Pancreas (tissue), 10 donors: ENCODE measurements around the gene PLEK. TPM values are rescaled to one million over a fixed set of nuclear protein-coding genes. Genes with fewer than 3 reads are reported as not detected.
A peak's percentile ranks its signal among the peaks of the same experiment; 100 is the strongest.

Source experiments
- ATAC-seq, 4 donors: fragments of 200-7000 bp; cut with Tn5 transposase; one replicate each; pipeline versions ENCODE4 v1.8.0 to v1.9.1; 2020; ENCODE audit warnings: mild to moderate bottlenecking in 4 of 4, moderate library complexity in 4 of 4
- DNase-seq, 6 donors: peaks; one replicate each; pipeline ENCODE4 v3.0.0-alpha.2; 2020
- FAIRE-seq: peaks from 2 replicates; lab custom pipeline; 2012; peaks lifted over from hg19 to GRCh38; lab: Jason Lieb, UNC
- H3K27ac ChIP-seq, 4 donors: fragments of 200-600 bp; sonication (generic); 1 replicate in 3 of 4; 2 replicates in 1 of 4; pipeline versions ENCODE4 v1.5.0 to v1.8.0; 2020
- H3K27me3 ChIP-seq, 4 donors: fragments of 200-600 bp; one replicate each; pipeline ENCODE4 v1.8.0; 2021
- H3K36me3 ChIP-seq, 3 donors: fragments of 200-600 bp; sonication (generic) in 1 of 3; one replicate each; pipeline versions ENCODE4 v1.5.0 to v1.8.0; 2020 to 2021
- H3K4me1 ChIP-seq, 3 donors: fragments of 200-600 bp; one replicate each; pipeline ENCODE4 v1.8.0; 2021
- H3K4me3 ChIP-seq, 4 donors: fragments of 200-600 bp; sonication (generic) in 2 of 4; one replicate each; pipeline versions ENCODE4 v1.5.0 to v1.8.0; 2020 to 2021
- H3K9me3 ChIP-seq, 4 donors: fragments of 200-600 bp; one replicate each; pipeline ENCODE4 v1.8.0; 2021
- WGBS, 2 donors: extraction: QIAGEN DNeasy Blood & Tissue Kit; methylation state at CpG; one replicate each; pipeline ENCODE4 v1.1.7; 2013; 5-methylcytosine and 5-hydroxymethylcytosine counted together
- intact Hi-C, 3 donors: fragments of 100-400 bp; cut with DNase I; formaldehyde crosslinking; loops; one replicate each; pipeline versions ENCODE4 v1.11.1 to v1.14.2; 2022
- polyA plus RNA-seq, 2 donors: library from polyadenylated mRNA; stranded (reverse); fragments of 200-250 nt; gene quantifications; one replicate each; pipeline ENCODE4 v1.2.3, GENCODE V29; 2013
- total RNA-seq, 6 donors: library from RNA; stranded (reverse); fragmentation: NEBNext Ultra II Directional in 4 of 6; extraction: Animal tissue kit (Norgen Biotek cat#: 25700) in 4 of 6; gene quantifications; one replicate each; pipeline versions ENCODE4 v1.2.1 to v1.2.4, GENCODE V29; 2021 to 2023
- TF ChIP-seq, protein P1 (sequence below), 4 donors: fragments of 200-600 bp; sonication (generic) in 3 of 4; IDR thresholded peaks; one replicate each; pipeline versions ENCODE4 v1.5.0 to v1.8.0; 2021; ENCODE audit warnings: antibody characterized with exemption in 4 of 4
- donor health status: healthy with polysubstance abuse.
- donor health status: DM: no; HTN: no; CAD: no; lungs with moderate emphysema.
- donor health status: DM: no; HTN: no; CAD: no.
- donor health status: control.
- donor health status: control.
- donor health status: Bipolar disorder and iron deficiency.
- donor health status: DM: yes; HTN: yes; CAD: no.
- donor health status: DM: no; HTN: no; CAD: no.
- donor health status: DM: no; HTN: no; CAD: no.
- donor health status: DM: yes; HTN: yes; CAD: no.

The PLEK gene
- total and polyA plus RNA-seq, 8 donors, result 0.28 to 8.0 (median 1.5) TPM

GRCh38 chr2:68423966-68424650 lies 59.0 kb downstream of the PLEK start:
- no peak overlapping the region for H3K27ac ChIP-seq
- TF ChIP-seq, protein P1, sequence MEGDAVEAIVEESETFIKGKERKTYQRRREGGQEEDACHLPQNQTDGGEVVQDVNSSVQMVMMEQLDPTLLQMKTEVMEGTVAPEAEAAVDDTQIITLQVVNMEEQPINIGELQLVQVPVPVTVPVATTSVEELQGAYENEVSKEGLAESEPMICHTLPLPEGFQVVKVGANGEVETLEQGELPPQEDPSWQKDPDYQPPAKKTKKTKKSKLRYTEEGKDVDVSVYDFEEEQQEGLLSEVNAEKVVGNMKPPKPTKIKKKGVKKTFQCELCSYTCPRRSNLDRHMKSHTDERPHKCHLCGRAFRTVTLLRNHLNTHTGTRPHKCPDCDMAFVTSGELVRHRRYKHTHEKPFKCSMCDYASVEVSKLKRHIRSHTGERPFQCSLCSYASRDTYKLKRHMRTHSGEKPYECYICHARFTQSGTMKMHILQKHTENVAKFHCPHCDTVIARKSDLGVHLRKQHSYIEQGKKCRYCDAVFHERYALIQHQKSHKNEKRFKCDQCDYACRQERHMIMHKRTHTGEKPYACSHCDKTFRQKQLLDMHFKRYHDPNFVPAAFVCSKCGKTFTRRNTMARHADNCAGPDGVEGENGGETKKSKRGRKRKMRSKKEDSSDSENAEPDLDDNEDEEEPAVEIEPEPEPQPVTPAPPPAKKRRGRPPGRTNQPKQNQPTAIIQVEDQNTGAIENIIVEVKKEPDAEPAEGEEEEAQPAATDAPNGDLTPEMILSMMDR (IDR thresholded peaks at IDR 0.05), result no peak
- intact Hi-C loops, result no loop called here
- H3K36me3 ChIP-seq, result no peaks in the 10 kb centered on the region
- no peak overlapping the region for H3K4me3 ChIP-seq
- ATAC-seq (no peak), DNase-seq (no peak), FAIRE-seq (no peak)
- 28 to 42% methylated on average over 2 of the region's 2 CpGs for WGBS, 2 donors
- H3K9me3 ChIP-seq, result no peaks in the 10 kb centered on the region
- H3K4me1 ChIP-seq, result peaks cover 0 to 2% (median 0%) of the 10 kb centered on the region in 3 donors
- H3K27me3 ChIP-seq, result no peaks in the 10 kb centered on the region

DNA sequence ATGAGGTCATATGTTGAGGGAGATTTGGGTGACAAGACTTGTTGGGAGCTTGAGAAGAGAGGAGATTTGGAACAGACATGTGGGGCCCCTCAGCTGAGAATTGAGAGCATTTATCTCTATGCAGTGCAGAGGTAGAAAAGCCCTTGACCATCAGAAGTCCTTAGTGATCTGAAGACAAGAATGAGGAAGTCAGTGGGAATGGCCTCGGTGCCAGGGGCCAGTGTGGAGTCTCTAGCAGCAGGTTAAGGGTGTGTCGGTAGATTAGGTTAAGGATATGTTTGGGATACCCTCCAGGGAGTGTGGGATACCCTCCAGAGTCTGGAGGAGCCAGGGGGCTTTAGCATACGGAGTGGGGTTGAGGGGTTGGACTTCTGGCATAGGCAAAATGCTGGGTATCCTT lies 60.4 kb downstream of the PLEK start:
- Histone ChIP-seq H3K4me3 (no peak overlapping the region), H3K36me3 (no peaks in the 10 kb centered on the region), H3K27ac (no peak overlapping the region), H3K4me1 (peaks cover 0 to 2% (median 0%) of the 10 kb centered on the region in 3 donors), H3K27me3 (no peaks in the 10 kb centered on the region), H3K9me3 (no peaks in the 10 kb centered on the region)
- ATAC-seq, result no peak
- TF ChIP-seq, protein P1 (IDR thresholded peaks at IDR 0.05), result no peak
- FAIRE-seq, result no peak
- intact Hi-C loops, result no loop called here
- 61 to 62% methylated on average over 3 of the region's 3 CpGs for WGBS, 2 donors
- no peak for DNase-seq

- no peak for FAIRE-seq
- Histone ChIP-seq H3K27ac (no peak overlapping the region), H3K4me3 (no peak overlapping the region), H3K4me1 (peaks cover 0 to 2% (median 0%) of the 10 kb centered on the region in 3 donors), H3K27me3 (no peaks in the 10 kb centered on the region), H3K36me3 (no peaks in the 10 kb centered on the region), H3K9me3 (no peaks in the 10 kb centered on the region)
- intact Hi-C loops, result no loop called here
- WGBS, 2 donors, result 85 to 90% methylated on average over 1 of the region's 1 CpG
- no peak for ATAC-seq
- TF ChIP-seq, protein P1 (IDR thresholded peaks at IDR 0.05), result no peak
- no peak for DNase-seq
Observed at GRCh38 chr2:68426446-68426845, 61.4 kb downstream of the PLEK start.

DNA sequence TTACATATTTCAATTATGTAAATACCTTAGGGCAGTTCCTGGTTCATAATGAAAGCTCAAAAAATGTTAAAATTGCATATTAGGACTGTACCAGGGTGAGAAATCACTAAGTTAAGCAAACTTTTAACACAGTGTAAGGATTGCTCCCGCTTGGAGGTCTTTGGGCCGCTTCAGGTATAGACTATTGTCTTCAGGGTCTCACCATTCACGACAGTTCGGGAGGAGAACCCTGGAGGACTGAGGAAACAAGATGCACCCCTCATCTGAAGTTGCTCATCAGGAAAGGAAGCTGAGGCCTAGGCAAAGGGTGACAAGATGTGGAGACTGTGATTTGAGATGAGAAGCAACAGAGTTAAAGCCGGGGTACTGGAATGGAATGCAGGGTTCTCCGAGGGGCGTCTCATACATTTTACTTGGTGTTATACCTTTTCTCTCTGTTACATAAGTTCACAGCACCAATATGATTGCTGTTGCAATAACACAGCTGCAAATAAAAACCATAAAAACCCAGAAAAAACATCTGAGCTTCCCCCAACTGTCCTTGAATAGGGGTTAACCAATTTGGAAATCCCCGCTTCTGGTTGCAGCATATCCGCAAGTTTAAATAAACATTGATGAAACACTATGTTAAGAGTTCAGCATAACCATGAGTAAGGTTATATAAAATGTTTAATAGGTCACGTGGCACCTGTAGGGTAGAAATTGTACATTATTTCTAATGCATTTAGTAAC lies 61.9 kb downstream of the PLEK start:
- intact Hi-C loops, result no loop called here
- Histone ChIP-seq H3K4me3 (no peak overlapping the region), H3K27ac (no peak overlapping the region), H3K27me3 (no peaks in the 10 kb centered on the region), H3K36me3 (no peaks in the 10 kb centered on the region), H3K9me3 (no peaks in the 10 kb centered on the region), H3K4me1 (peaks cover 0 to 2% (median 0%) of the 10 kb centered on the region in 3 donors)
- TF ChIP-seq, protein P1 (IDR thresholded peaks at IDR 0.05), result no peak
- FAIRE-seq (no peak), DNase-seq (no peak), ATAC-seq (peak in 1 of 4 donors; percentile 27)
- 85 to 87% methylated on average over 10 of the region's 10 CpGs for WGBS, 2 donors

GRCh38 chr2:68428126-68428525 lies 63.0 kb downstream of the PLEK start:
- no peak for DNase-seq
- 68 to 70% methylated on average over 4 of the region's 4 CpGs for WGBS, 2 donors
- Histone ChIP-seq H3K27ac (no peak overlapping the region), H3K27me3 (no peaks in the 10 kb centered on the region), H3K9me3 (no peaks in the 10 kb centered on the region), H3K4me3 (no peak overlapping the region), H3K36me3 (no peaks in the 10 kb centered on the region), H3K4me1 (peaks cover 0 to 2% (median 0%) of the 10 kb centered on the region in 3 donors)
- no peak for FAIRE-seq
- TF ChIP-seq, protein P1 (IDR thresholded peaks at IDR 0.05), result no peak
- intact Hi-C loops, result no loop called here
- ATAC-seq, result no peak
